ENCODE results near the gene ARHGAP25. TPM values are rescaled to one million over a fixed set of nuclear protein-coding genes. Genes with fewer than 3 reads are reported as not detected.
A peak's percentile ranks its signal among the peaks of the same experiment; 100 is the strongest.

ARHGAP25 gene
- total and polyA plus RNA-seq, 9 donors = 2.6 to 4.2 (median 3.1) TPM

DNA sequence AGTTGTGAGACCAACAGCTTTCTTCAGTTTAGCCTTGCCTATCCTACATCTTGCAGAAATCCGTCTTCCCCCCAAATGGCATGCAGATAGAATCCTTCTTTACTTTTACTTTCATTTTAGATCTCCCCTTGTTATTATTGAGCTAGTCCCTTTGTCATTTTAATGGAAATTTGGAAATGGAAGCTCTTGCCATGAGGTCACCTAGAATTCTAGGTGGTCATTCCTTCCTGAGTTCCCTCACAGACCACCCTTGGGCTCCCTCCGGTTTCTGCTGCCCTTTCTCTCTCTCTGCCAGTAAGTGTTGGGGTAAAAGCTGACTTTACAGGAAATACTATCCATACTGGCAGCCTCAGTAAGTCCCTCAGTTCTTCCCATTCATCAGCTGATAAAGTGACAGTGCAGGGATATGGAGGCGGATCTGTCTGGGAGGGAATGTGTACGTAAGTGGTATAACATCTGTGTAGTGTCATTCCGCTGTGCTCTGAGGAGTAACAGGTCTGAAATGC, 30.2 kb downstream of the ARHGAP25 start:
- Histone ChIP-seq H3K36me3 (ENCODE audit: control insufficient read depth, insufficient read depth, low read length) (no peaks in the 10 kb centered on the region), H3K4me3 (ENCODE audit: low read length) (no peak overlapping the region), H3K27me3 (ENCODE audit: control insufficient read depth, insufficient read depth, low read length) (no peaks in the 10 kb centered on the region), H3K9me3 (replicated peaks; ENCODE audit: control insufficient read depth, low read depth, low read length) (no peaks in the 10 kb centered on the region), H3K27ac (ENCODE audit: low read length) (no peak overlapping the region), H3K4me1 (ENCODE audit: control insufficient read depth, insufficient read depth, low read length) (peaks cover 12% of the 10 kb centered on the region)
- WGBS (ENCODE audit: insufficient coverage) = no CpG with 5 or more reads among the region's 5 CpGs
- peak; percentile 32 for DNase-seq

DNA sequence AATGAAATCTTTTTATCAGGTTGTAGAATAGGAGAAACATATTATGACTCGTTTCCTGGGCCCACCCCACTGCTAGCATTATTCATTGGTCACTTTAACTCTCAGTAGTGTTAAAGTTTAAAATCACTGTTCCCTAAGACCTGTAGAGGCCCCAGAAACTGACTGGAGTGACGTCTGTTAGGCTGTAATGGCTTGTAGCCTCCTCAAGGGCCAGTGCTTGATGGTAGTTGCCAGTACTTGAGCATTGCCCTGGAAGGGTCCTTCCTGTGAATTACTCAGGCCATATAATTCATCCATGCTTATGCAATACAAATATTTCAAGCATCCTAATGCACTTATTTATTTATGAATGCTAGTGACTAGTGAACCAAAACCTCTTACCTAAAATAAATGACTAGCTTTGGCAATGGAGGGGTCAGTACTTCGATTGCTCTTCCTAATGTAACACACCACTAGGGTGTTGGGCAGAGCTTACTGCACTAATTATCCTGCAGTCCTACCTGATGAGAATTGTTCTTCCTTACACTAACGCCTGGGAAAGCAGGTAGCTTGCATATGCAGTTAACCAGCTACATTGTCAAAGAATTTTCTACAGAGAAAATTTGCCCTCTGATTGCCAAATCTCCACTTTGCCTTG, 31.2 kb downstream of the ARHGAP25 start:
- Histone ChIP-seq H3K27ac (ENCODE audit: low read length) (no peak overlapping the region), H3K9me3 (replicated peaks; ENCODE audit: control insufficient read depth, low read depth, low read length) (no peaks in the 10 kb centered on the region), H3K4me1 (ENCODE audit: control insufficient read depth, insufficient read depth, low read length) (peaks cover 19% of the 10 kb centered on the region), H3K27me3 (ENCODE audit: control insufficient read depth, insufficient read depth, low read length) (no peaks in the 10 kb centered on the region), H3K36me3 (ENCODE audit: control insufficient read depth, insufficient read depth, low read length) (no peaks in the 10 kb centered on the region), H3K4me3 (ENCODE audit: low read length) (no peak overlapping the region)
- no peak for DNase-seq
- no CpG with 5 or more reads among the region's 4 CpGs for WGBS (ENCODE audit: insufficient coverage)

DNA sequence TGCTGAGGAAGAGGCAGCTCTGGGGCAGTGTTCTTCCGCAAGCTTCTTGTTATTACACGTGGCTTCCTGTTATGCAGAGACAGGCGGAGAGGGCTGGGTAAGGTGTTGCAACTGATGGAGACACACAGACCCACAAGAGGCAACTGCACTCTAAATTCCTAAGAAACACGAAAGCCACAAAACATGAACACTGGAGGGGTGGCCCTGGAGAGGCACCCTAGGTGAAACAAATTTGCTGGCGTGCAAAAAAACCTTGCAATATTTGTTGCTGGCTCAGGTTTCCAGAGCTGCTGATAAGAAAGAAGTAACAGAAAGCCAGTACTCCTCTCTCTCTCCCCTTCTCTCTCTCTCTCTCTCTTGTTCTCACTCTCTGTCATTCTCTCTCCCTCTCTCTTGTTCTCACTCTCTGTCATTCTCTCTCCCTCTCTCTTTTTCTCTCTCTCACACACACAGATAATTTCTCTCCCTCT, 31.8 kb downstream of the ARHGAP25 start:
- H3K4me1 ChIP-seq (ENCODE audit: control insufficient read depth, insufficient read depth, low read length) = peaks cover 25% of the 10 kb centered on the region
- no peaks in the 10 kb centered on the region for H3K27me3 ChIP-seq (ENCODE audit: control insufficient read depth, insufficient read depth, low read length)
- no peak overlapping the region for H3K27ac ChIP-seq (ENCODE audit: low read length)
- no peak overlapping the region for H3K4me3 ChIP-seq (ENCODE audit: low read length)
- WGBS (ENCODE audit: insufficient coverage) = 71% methylated on average over 1 of the region's 5 CpGs
- no peaks in the 10 kb centered on the region for H3K9me3 ChIP-seq (replicated peaks; ENCODE audit: control insufficient read depth, low read depth, low read length)
- H3K36me3 ChIP-seq (ENCODE audit: control insufficient read depth, insufficient read depth, low read length) = no peaks in the 10 kb centered on the region
- DNase-seq = peak; percentile 54

GRCh38 chr2:68767031-68767961, 32.7 kb downstream of the ARHGAP25 start:
- Histone ChIP-seq H3K9me3 (replicated peaks; ENCODE audit: control insufficient read depth, low read depth, low read length) (no peaks in the 10 kb centered on the region), H3K36me3 (ENCODE audit: control insufficient read depth, insufficient read depth, low read length) (no peaks in the 10 kb centered on the region), H3K27ac (ENCODE audit: low read length) (no peak overlapping the region), H3K4me3 (ENCODE audit: low read length) (no peak overlapping the region), H3K4me1 (ENCODE audit: control insufficient read depth, insufficient read depth, low read length) (peaks cover 33% of the 10 kb centered on the region), H3K27me3 (ENCODE audit: control insufficient read depth, insufficient read depth, low read length) (no peaks in the 10 kb centered on the region)
- 82% methylated on average over 14 of the region's 19 CpGs for WGBS (ENCODE audit: insufficient coverage)
- no peak for DNase-seq

- 84% methylated on average over 3 of the region's 4 CpGs for WGBS (ENCODE audit: insufficient coverage)
- no peak overlapping the region for H3K27ac ChIP-seq (ENCODE audit: low read length)
- H3K4me1 ChIP-seq (ENCODE audit: control insufficient read depth, insufficient read depth, low read length) = peaks cover 33% of the 10 kb centered on the region
Measured at GRCh38 chr2:68767996-68768395, 33.4 kb downstream of the ARHGAP25 start.

DNA sequence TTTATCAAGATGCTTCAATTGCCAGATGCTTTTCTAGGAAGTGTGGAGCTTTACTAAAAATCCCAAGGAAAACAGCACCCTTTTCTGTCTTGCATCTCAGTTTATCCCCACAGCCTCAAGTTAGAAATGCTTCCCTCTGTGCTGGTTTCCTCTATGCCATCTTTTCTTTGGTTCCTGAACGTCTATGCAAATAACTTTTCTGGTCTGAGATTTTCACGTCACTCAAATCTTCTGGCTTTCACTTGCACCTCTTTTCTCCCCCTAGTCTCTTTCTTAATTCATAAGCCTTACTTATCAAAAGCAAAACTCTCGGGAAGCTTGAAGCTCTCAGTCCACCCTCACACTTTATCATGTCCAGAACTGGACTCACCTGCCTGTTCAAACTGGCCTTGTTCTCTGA, 33.9 kb downstream of the ARHGAP25 start:
- H3K36me3 ChIP-seq (ENCODE audit: control insufficient read depth, insufficient read depth, low read length) = no peaks in the 10 kb centered on the region
- no peak for DNase-seq
- H3K27ac ChIP-seq (ENCODE audit: low read length) = no peak overlapping the region
- no peaks in the 10 kb centered on the region for H3K27me3 ChIP-seq (ENCODE audit: control insufficient read depth, insufficient read depth, low read length)
- no peaks in the 10 kb centered on the region for H3K9me3 ChIP-seq (replicated peaks; ENCODE audit: control insufficient read depth, low read depth, low read length)
- 56% methylated on average over 3 of the region's 3 CpGs for WGBS (ENCODE audit: insufficient coverage)
- peaks cover 33% of the 10 kb centered on the region for H3K4me1 ChIP-seq (ENCODE audit: control insufficient read depth, insufficient read depth, low read length)
- H3K4me3 ChIP-seq (ENCODE audit: low read length) = no peak overlapping the region

More at GRCh38 chr2:68767996-68768395, 33.4 kb downstream of the ARHGAP25 start:
- Histone ChIP-seq H3K9me3 (replicated peaks; ENCODE audit: control insufficient read depth, low read depth, low read length) (no peaks in the 10 kb centered on the region), H3K27me3 (ENCODE audit: control insufficient read depth, insufficient read depth, low read length) (no peaks in the 10 kb centered on the region), H3K36me3 (ENCODE audit: control insufficient read depth, insufficient read depth, low read length) (no peaks in the 10 kb centered on the region), H3K4me3 (ENCODE audit: low read length) (no peak overlapping the region)
- no peak for DNase-seq

GRCh38 chr2:68768951-68769350, 34.3 kb downstream of the ARHGAP25 start:
- DNase-seq = no peak
- H3K9me3 ChIP-seq (replicated peaks; ENCODE audit: control insufficient read depth, low read depth, low read length) = no peaks in the 10 kb centered on the region
- no peaks in the 10 kb centered on the region for H3K36me3 ChIP-seq (ENCODE audit: control insufficient read depth, insufficient read depth, low read length)
- peaks cover 33% of the 10 kb centered on the region for H3K4me1 ChIP-seq (ENCODE audit: control insufficient read depth, insufficient read depth, low read length)
- H3K4me3 ChIP-seq (ENCODE audit: low read length) = no peak overlapping the region
- no peaks in the 10 kb centered on the region for H3K27me3 ChIP-seq (ENCODE audit: control insufficient read depth, insufficient read depth, low read length)
- no peak overlapping the region for H3K27ac ChIP-seq (ENCODE audit: low read length)

GRCh38 chr2:68769586-68770270, 35.1 kb downstream of the ARHGAP25 start:
- DNase-seq = no peak
- Histone ChIP-seq H3K4me1 (ENCODE audit: control insufficient read depth, insufficient read depth, low read length) (peaks cover 36% of the 10 kb centered on the region), H3K4me3 (ENCODE audit: low read length) (no peak overlapping the region), H3K27ac (ENCODE audit: low read length) (peak overlapping the region; percentile 40), H3K36me3 (ENCODE audit: control insufficient read depth, insufficient read depth, low read length) (no peaks in the 10 kb centered on the region), H3K9me3 (replicated peaks; ENCODE audit: control insufficient read depth, low read depth, low read length) (no peaks in the 10 kb centered on the region), H3K27me3 (ENCODE audit: control insufficient read depth, insufficient read depth, low read length) (no peaks in the 10 kb centered on the region)
- WGBS (ENCODE audit: insufficient coverage) = 69% methylated on average over 6 of the region's 6 CpGs

- Histone ChIP-seq H3K9me3 (replicated peaks; ENCODE audit: control insufficient read depth, low read depth, low read length) (no peaks in the 10 kb centered on the region), H3K4me3 (ENCODE audit: low read length) (no peak overlapping the region), H3K27ac (ENCODE audit: low read length) (peak overlapping the region; percentile 78), H3K4me1 (ENCODE audit: control insufficient read depth, insufficient read depth, low read length) (peaks cover 44% of the 10 kb centered on the region), H3K36me3 (ENCODE audit: control insufficient read depth, insufficient read depth, low read length) (no peaks in the 10 kb centered on the region), H3K27me3 (ENCODE audit: control insufficient read depth, insufficient read depth, low read length) (no peaks in the 10 kb centered on the region)
- WGBS (ENCODE audit: insufficient coverage) = 82% methylated on average over 3 of the region's 6 CpGs
- peak; percentile 55 for DNase-seq
Measured at GRCh38 chr2:68770271-68771111, 35.9 kb downstream of the ARHGAP25 start.

Data from muscle of leg (tissue), 11 donors.